AG04450 (cell line): Measurements from ENCODE around the gene ST3GAL5. TPM values are rescaled to one million over a fixed set of nuclear protein-coding genes. Genes with fewer than 3 reads are reported as not detected.

Source experiments
- CTCF ChIA-PET: fragments of 300-600, 350-600 bp; formaldehyde crosslinking; extraction: SDS; loops from one replicate; lab custom pipeline; 2022; ENCODE audit warnings: antibody characterized with exemption, inconsistent platforms; lab: Charles Lee
- POLR2A ChIA-PET: fragments of 350-600 bp; formaldehyde crosslinking; extraction: SDS; loops from one replicate; lab custom pipeline; 2021; ENCODE audit warnings: antibody characterized with exemption, inconsistent platforms; lab: Yijun Ruan, JAX
- DNase-seq: peaks from one replicate; pipeline ENCODE4 v3.0.0-alpha.2; 2011; ENCODE audit warnings: low read depth, low spot score
- H3K27ac ChIP-seq: one replicate; pipeline ENCODE4 v1.5.1; 2012; ENCODE audit warnings: low read depth, low read length, control low read depth
- H3K27me3 ChIP-seq: one replicate; pipeline ENCODE4 v1.6.0; 2012; ENCODE audit warnings: low read length; ENCODE audit not compliant: control insufficient read depth, insufficient read depth
- H3K4me3 ChIP-seq: 2 replicates; pipeline ENCODE4 v1.5.1; 2011; ENCODE audit warnings: mild to moderate bottlenecking, low read depth, low read length, control low read depth
- H3K9me3 ChIP-seq: 2 replicates; pipeline ENCODE4 v1.5.1; 2012; ENCODE audit warnings: low read length; ENCODE audit not compliant: control insufficient read depth, insufficient read depth
- polyA plus RNA-seq: library from polyadenylated mRNA; depleted of rRNA; stranded (reverse); fragments of >200 nt; gene quantifications from 2 replicates; pipeline ENCODE4 v1.2.3, GENCODE V29; 2011
- TF ChIP-seq, protein P1 (sequence below): IDR thresholded peaks from 2 replicates; pipeline ENCODE4 v1.5.1; 2011; ENCODE audit warnings: low read depth, low read length, control low read depth, inconsistent platforms

Gene ST3GAL5
- polyA plus RNA-seq, 1 experiment, result 26.8 TPM

DNA sequence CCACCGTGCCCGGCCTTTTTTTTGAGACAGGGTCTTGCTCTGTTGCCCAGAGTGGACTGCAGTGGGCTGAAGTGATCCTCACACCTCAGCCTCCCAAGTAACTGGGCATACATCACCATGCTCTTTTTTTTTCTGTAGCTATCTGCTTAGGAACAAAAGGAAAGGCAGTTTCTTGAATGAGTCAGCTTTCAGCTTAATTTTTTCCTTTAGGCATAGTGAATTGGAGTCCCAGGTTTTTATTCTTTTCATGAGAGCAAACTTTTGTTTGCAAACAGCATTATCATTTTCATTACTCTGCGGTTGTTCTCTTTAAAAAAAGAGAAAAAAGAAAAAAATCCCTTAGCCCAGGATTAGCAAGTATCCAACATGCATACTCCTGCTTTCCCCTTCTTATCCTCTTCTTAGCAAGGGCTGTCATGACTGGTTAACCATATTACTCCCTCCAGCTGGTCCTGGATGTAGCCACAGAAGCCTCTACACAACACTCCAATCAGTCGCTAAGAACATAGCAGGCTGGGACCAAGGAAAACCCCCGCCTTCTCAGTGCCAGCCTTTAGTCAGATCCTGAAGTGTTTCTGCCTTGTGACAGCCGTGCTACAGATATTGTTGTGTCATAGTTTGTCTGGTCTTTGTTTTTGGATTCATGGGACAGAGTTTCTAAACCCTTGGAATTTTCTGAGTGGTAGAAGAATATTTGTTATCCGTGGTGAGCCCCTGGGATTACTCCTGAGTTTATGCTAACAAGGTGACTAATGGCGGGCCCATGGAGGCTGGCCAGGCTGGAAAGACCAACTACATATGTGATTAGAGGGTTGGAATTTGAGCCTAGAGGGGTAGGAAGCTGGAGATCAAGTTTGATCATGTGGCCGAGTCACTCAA lies 23.3 kb upstream of the ST3GAL5 start:
- POLR2A ChIA-PET, result interaction anchor here (1.0 to 1.3 kb wide), 2 partner anchors 22 to 124 kb away, joined by 3 to 4 read pairs; no protein-coding TSS in a partner anchor

GRCh38 chr2:85911097-85911496 lies 22.3 kb upstream of the ST3GAL5 start:
- TF ChIP-seq, protein P1, sequence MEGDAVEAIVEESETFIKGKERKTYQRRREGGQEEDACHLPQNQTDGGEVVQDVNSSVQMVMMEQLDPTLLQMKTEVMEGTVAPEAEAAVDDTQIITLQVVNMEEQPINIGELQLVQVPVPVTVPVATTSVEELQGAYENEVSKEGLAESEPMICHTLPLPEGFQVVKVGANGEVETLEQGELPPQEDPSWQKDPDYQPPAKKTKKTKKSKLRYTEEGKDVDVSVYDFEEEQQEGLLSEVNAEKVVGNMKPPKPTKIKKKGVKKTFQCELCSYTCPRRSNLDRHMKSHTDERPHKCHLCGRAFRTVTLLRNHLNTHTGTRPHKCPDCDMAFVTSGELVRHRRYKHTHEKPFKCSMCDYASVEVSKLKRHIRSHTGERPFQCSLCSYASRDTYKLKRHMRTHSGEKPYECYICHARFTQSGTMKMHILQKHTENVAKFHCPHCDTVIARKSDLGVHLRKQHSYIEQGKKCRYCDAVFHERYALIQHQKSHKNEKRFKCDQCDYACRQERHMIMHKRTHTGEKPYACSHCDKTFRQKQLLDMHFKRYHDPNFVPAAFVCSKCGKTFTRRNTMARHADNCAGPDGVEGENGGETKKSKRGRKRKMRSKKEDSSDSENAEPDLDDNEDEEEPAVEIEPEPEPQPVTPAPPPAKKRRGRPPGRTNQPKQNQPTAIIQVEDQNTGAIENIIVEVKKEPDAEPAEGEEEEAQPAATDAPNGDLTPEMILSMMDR, result no peak
- H3K4me3 ChIP-seq, result no peak overlapping the region
- no peaks in the 10 kb centered on the region for H3K9me3 ChIP-seq
- CTCF ChIA-PET, result interaction anchor here (1.3 to 1.6 kb wide), 2 partner anchors 23 to 84 kb away, joined by 4 to 11 read pairs; partner anchors contain the start of gene ST3GAL5
- H3K27me3 ChIP-seq, result no peaks in the 10 kb centered on the region
- no peak overlapping the region for H3K27ac ChIP-seq
- POLR2A ChIA-PET, result no interaction called here
- no peak for DNase-seq

More for the DNA sequence above, 23.3 kb upstream of the ST3GAL5 start:
- CTCF ChIA-PET, result interaction anchor here (1.3 to 1.6 kb wide), 2 partner anchors 24 to 85 kb away, joined by 4 to 11 read pairs; partner anchors contain the start of gene ST3GAL5
- H3K27me3 ChIP-seq, result no peaks in the 10 kb centered on the region
- peak overlapping the region; percentile 93 for H3K27ac ChIP-seq
- no peak overlapping the region for H3K4me3 ChIP-seq
- no peaks in the 10 kb centered on the region for H3K9me3 ChIP-seq
- TF ChIP-seq, protein P1, result no peak
- DNase-seq, result no peak

GRCh38 chr2:85909005-85909404 lies 20.2 kb upstream of the ST3GAL5 start:
- ChIA-PET CTCF (interaction anchor here (1.0 to 1.5 kb wide), 2 partner anchors 20 to 21 kb away, joined by 3 to 6 read pairs; partner anchors contain the start of gene ST3GAL5), POLR2A (interaction anchor here (1.4 kb wide), 1 partner anchor 22 kb away, joined by 3 read pairs; no protein-coding TSS in a partner anchor)
- no peak for DNase-seq
- Histone ChIP-seq H3K9me3 (no peaks in the 10 kb centered on the region), H3K27ac (no peak overlapping the region), H3K27me3 (no peaks in the 10 kb centered on the region), H3K4me3 (no peak overlapping the region)
- TF ChIP-seq, protein P1, result no peak

GRCh38 chr2:85908506-85908905 lies 19.7 kb upstream of the ST3GAL5 start:
- Histone ChIP-seq H3K9me3 (no peaks in the 10 kb centered on the region), H3K27me3 (no peaks in the 10 kb centered on the region), H3K4me3 (no peak overlapping the region), H3K27ac (no peak overlapping the region)
- CTCF ChIA-PET, result interaction anchor here (1.0 to 1.5 kb wide), 2 partner anchors 19 to 21 kb away, joined by 3 to 6 read pairs; partner anchors contain the start of gene ST3GAL5
- DNase-seq, result no peak
- POLR2A ChIA-PET, result interaction anchor here (1.4 kb wide), 1 partner anchor 21 kb away, joined by 3 read pairs; no protein-coding TSS in a partner anchor
- TF ChIP-seq, protein P1, result no peak
